ENCODE measurements around the gene CASP7. TPM values are rescaled to one million over a fixed set of nuclear protein-coding genes. Genes with fewer than 3 reads are reported as not detected.

Gene CASP7
- total RNA-seq, 2 donors from 2014 or later = 14.3 to 18.3 TPM

- no peak for ATAC-seq
- intact Hi-C loops (cut with DNase I) = loop anchor here (5.0 to 10.0 kb wide), 3 partner anchors 67 to 407 kb away; no protein-coding TSS in a partner anchor
- DNase-seq = no peak
Observed at GRCh38 chr10:113705344-113705652, 25.6 kb downstream of the CASP7 start.

GRCh38 chr10:113706623-113707022 lies 26.9 kb downstream of the CASP7 start:
- intact Hi-C loops (cut with DNase I) = loop anchor here (5.0 to 10.0 kb wide), 3 partner anchors 66 to 406 kb away; no protein-coding TSS in a partner anchor
- DNase-seq = no peak
- ATAC-seq = no peak

GRCh38 chr10:113708640-113709039 lies 28.9 kb downstream of the CASP7 start:
- DNase-seq (no peak), ATAC-seq (no peak)
- intact Hi-C loops (cut with DNase I) = loop anchor here (5.0 to 10.0 kb wide), 3 partner anchors 64 to 404 kb away; no protein-coding TSS in a partner anchor

GRCh38 chr10:113709221-113709838 lies 29.6 kb downstream of the CASP7 start:
- intact Hi-C loops (cut with DNase I) = loop anchor here (5.0 to 10.0 kb wide), 3 partner anchors 63 to 403 kb away; no protein-coding TSS in a partner anchor
- ATAC-seq = no peak
- no peak for DNase-seq

- DNase-seq (no peak), ATAC-seq (no peak)
- intact Hi-C loops (cut with DNase I) = no loop called here
Observed at GRCh38 chr10:113711142-113711541, 31.4 kb downstream of the CASP7 start.

- intact Hi-C loops (cut with DNase I) = no loop called here
- DNase-seq = no peak
Observed at GRCh38 chr10:113712024-113712423, 32.3 kb downstream of the CASP7 start.

GRCh38 chr10:113712755-113713639 lies 33.3 kb downstream of the CASP7 start:
- DNase-seq = no peak
- no peak for ATAC-seq
- intact Hi-C loops (cut with DNase I) = no loop called here

More at GRCh38 chr10:113712024-113712423, 32.3 kb downstream of the CASP7 start:
- no peak for ATAC-seq

- DNase-seq = no peak
- intact Hi-C loops (cut with DNase I) = no loop called here
Observed at GRCh38 chr10:113713640-113713982, 33.9 kb downstream of the CASP7 start.

GRCh38 chr10:113716109-113716910 lies 36.6 kb downstream of the CASP7 start:
- DNase-seq (no peak), ATAC-seq (no peak)
- intact Hi-C loops (cut with DNase I) = no loop called here

More at GRCh38 chr10:113713640-113713982, 33.9 kb downstream of the CASP7 start:
- ATAC-seq = no peak

- intact Hi-C loops (cut with DNase I) = no loop called here
- no peak for ATAC-seq
- DNase-seq = no peak
Observed at GRCh38 chr10:113718969-113719822, 39.5 kb downstream of the CASP7 start.

- no peak for DNase-seq
- intact Hi-C loops (cut with DNase I) = no loop called here
- no peak for ATAC-seq
Observed at GRCh38 chr10:113720386-113720785, 40.7 kb downstream of the CASP7 start.

- intact Hi-C loops (cut with DNase I) = no loop called here
- DNase-seq = no peak
- ATAC-seq = no peak
Observed at GRCh38 chr10:113732160-113732881, 52.6 kb downstream of the CASP7 start.

GRCh38 chr10:113732966-113733365 lies 53.3 kb downstream of the CASP7 start:
- ATAC-seq (no peak), DNase-seq (no peak)

GRCh38 chr10:113733635-113734034 lies 53.9 kb downstream of the CASP7 start:
- DNase-seq = no peak
- intact Hi-C loops (cut with DNase I) = no loop called here
- ATAC-seq = no peak

More at GRCh38 chr10:113732966-113733365, 53.3 kb downstream of the CASP7 start:
- intact Hi-C loops (cut with DNase I) = no loop called here

- ATAC-seq (no peak), DNase-seq (no peak)
- intact Hi-C loops (cut with DNase I) = no loop called here
Observed at GRCh38 chr10:113735913-113736312, 56.2 kb downstream of the CASP7 start.

GRCh38 chr10:113736576-113736975 lies 56.9 kb downstream of the CASP7 start:
- no peak for DNase-seq
- no peak for ATAC-seq
- intact Hi-C loops (cut with DNase I) = no loop called here

- intact Hi-C loops (cut with DNase I) = no loop called here
- no peak for ATAC-seq
- DNase-seq = no peak
Observed at GRCh38 chr10:113739031-113739430, 59.3 kb downstream of the CASP7 start.

- intact Hi-C loops (cut with DNase I) = no loop called here
Observed at GRCh38 chr10:113739577-113739976, 59.9 kb downstream of the CASP7 start.

More at GRCh38 chr10:113739577-113739976, 59.9 kb downstream of the CASP7 start:
- no peak for DNase-seq
- no peak for ATAC-seq

Measured in left cardiac atrium (tissue), 4 donors.